Ovary (tissue), 9 donors: Measurements from ENCODE around the gene RGL1. TPM values are rescaled to one million over a fixed set of nuclear protein-coding genes. Genes with fewer than 3 reads are reported as not detected.

Source experiments
- DNase-seq, 5 donors: peaks; one replicate each; pipeline ENCODE4 v3.0.0-alpha.2; 2019 to 2020
- H3K27ac ChIP-seq, 2 donors: fragments of 200-600 bp; one replicate each; pipeline versions ENCODE4 v1.5.1 to v1.8.0; 2019 to 2022
- H3K27me3 ChIP-seq: fragments of 200-600 bp; one replicate; pipeline ENCODE4 v1.8.0; 2022
- H3K36me3 ChIP-seq: fragments of 200-600 bp; sonication (generic); one replicate; pipeline ENCODE4 v1.5.1; 2019
- H3K4me1 ChIP-seq: one replicate; pipeline ENCODE4 v1.8.1; 2013; ENCODE audit warnings: mild to moderate bottlenecking, moderate library complexity; ENCODE audit not compliant: insufficient read depth
- H3K4me3 ChIP-seq: fragments of 200-600 bp; sonication (generic); one replicate; pipeline ENCODE4 v1.5.1; 2017
- H3K9me3 ChIP-seq, 2 donors: fragments of 200-600 bp in 1 of 2; sonication (generic) in 1 of 2; one replicate each; pipeline versions ENCODE4 v1.5.1 to v1.8.1; 2013 to 2019; ENCODE audit warnings: mild to moderate bottlenecking in 1 of 2, moderate library complexity in 1 of 2
- CTCF ChIP-seq, 3 donors: fragments of 450-650 bp in 2 of 3; fragments of 200-600 bp in 1 of 3; IDR thresholded peaks; one replicate each; pipeline versions ENCODE4 v1.5.1 to v1.8.0; 2016 to 2022; ENCODE audit warnings: antibody characterized with exemption in 3 of 3, mild to moderate bottlenecking in 1 of 3
- EP300 ChIP-seq: sonication (generic); formaldehyde crosslinking; IDR thresholded peaks from one replicate; pipeline ENCODE4 v1.6.1; 2017; ENCODE audit warnings: antibody characterized with exemption
- POLR2A ChIP-seq: fragments of 450-650 bp; IDR thresholded peaks from one replicate; pipeline ENCODE4 v1.6.1; 2017; ENCODE audit warnings: antibody characterized with exemption, mild to moderate bottlenecking, moderate library complexity
- WGBS, 3 donors: extraction: QIAGEN DNeasy Blood & Tissue Kit in 1 of 3; methylation state at CpG; one replicate each; pipeline versions ENCODE4 v1.1.5 to v1.1.7; 2013 to 2017; 5-methylcytosine and 5-hydroxymethylcytosine counted together
- intact Hi-C, 4 donors: fragments of 100-400 bp; cut with DNase I; formaldehyde crosslinking; loops; one replicate each; pipeline versions ENCODE4 v1.11.0 to v1.15.1; 2022 to 2023
- polyA plus RNA-seq, 2 donors: library from polyadenylated mRNA; stranded (reverse); fragments of 200-250 nt in 1 of 2; fragments of 350-450 nt in 1 of 2; fragmentation: Illumina TruSeq in 1 of 2; extraction: RNeasy Lipid Tissue Mini Kit (QIAGEN cat#74804) in 1 of 2; gene quantifications; one replicate each; pipeline ENCODE4 v1.2.3, GENCODE V29; 2013 to 2014
- total RNA-seq, 7 donors: library from RNA; depleted of rRNA in 2 of 7; stranded (reverse); fragments of >200 nt in 2 of 7; fragmentation: NEBNext Ultra II Directional in 3 of 7; extraction: Animal tissue kit (Norgen Biotek cat#: 25700) in 3 of 7; gene quantifications; one replicate each; pipeline versions ENCODE4 v1.1.0 to v1.2.4, GENCODE V29; 2016 to 2023
- donor health status: DM: no; HTN: no; CAD: no; lungs with moderate emphysema.
- donor health status: DM: no; HTN: no; CAD: no.
- donor health status: Bipolar disorder and iron deficiency.
- donor health status: DM: yes; HTN: yes; CAD: no.
- donor health status: DM: no; HTN: no; CAD: no.
- donor health status: DM: yes; HTN: yes; CAD: no.

Gene RGL1
- total and polyA plus RNA-seq, 9 donors: 14.3 to 61.6 (median 25.7) TPM

GRCh38 chr1:183792300-183792699, 12.6 kb upstream of the RGL1 start:
- WGBS, 3 donors: 89 to 93% (median 89%) methylated on average over 2 of the region's 2 CpGs
- H3K4me1 ChIP-seq: peaks cover 3% of the 10 kb centered on the region
- TF ChIP-seq CTCF (IDR thresholded peaks at IDR 0.05) (no peak), EP300 (no peak), POLR2A (no peak)
- no peak for DNase-seq
- no peak overlapping the region for H3K27ac ChIP-seq
- no peaks in the 10 kb centered on the region for H3K9me3 ChIP-seq
- H3K4me3 ChIP-seq: no peak overlapping the region
- H3K27me3 ChIP-seq: no peaks in the 10 kb centered on the region
- no peaks in the 10 kb centered on the region for H3K36me3 ChIP-seq
- intact Hi-C loops: no loop called here

GRCh38 chr1:183794088-183794487, 10.8 kb upstream of the RGL1 start:
- H3K27me3 ChIP-seq: no peaks in the 10 kb centered on the region
- no peak overlapping the region for H3K27ac ChIP-seq
- TF ChIP-seq POLR2A (no peak), EP300 (no peak), CTCF (IDR thresholded peaks at IDR 0.05) (no peak)
- no peak for DNase-seq
- H3K4me3 ChIP-seq: no peak overlapping the region
- H3K4me1 ChIP-seq: peaks cover 3% of the 10 kb centered on the region
- WGBS, 3 donors: 56 to 72% (median 59%) methylated on average over 1 of the region's 1 CpG
- H3K9me3 ChIP-seq: no peaks in the 10 kb centered on the region
- intact Hi-C loops: no loop called here
- H3K36me3 ChIP-seq: no peaks in the 10 kb centered on the region

GRCh38 chr1:183800449-183800848, 4.5 kb upstream of the RGL1 start:
- no peak overlapping the region for H3K27ac ChIP-seq
- intact Hi-C loops: loop anchor here in 3 of 4 donors (10.0 kb wide), 3 partner anchors 74 to 114 kb away; no protein-coding TSS in a partner anchor
- H3K4me3 ChIP-seq: no peak overlapping the region
- no peaks in the 10 kb centered on the region for H3K9me3 ChIP-seq
- no peaks in the 10 kb centered on the region for H3K36me3 ChIP-seq
- 65 to 91% (median 90%) methylated on average over 1 of the region's 1 CpG for WGBS, 3 donors
- H3K4me1 ChIP-seq: peaks cover 2% of the 10 kb centered on the region
- H3K27me3 ChIP-seq: no peaks in the 10 kb centered on the region
- no peak for TF ChIP-seq EP300
- no peak for TF ChIP-seq POLR2A
- no peak for DNase-seq

- Histone ChIP-seq H3K27ac (no peak overlapping the region), H3K4me1 (peaks cover 3% of the 10 kb centered on the region), H3K4me3 (no peak overlapping the region), H3K9me3 (no peaks in the 10 kb centered on the region), H3K36me3 (no peaks in the 10 kb centered on the region), H3K27me3 (no peaks in the 10 kb centered on the region)
- WGBS, 3 donors: 98 to 100% (median 98%) methylated on average over 2 of the region's 2 CpGs
- DNase-seq: no peak
- intact Hi-C loops: loop anchor here in 3 of 4 donors (10.0 kb wide), 3 partner anchors 73 to 113 kb away; no protein-coding TSS in a partner anchor
- TF ChIP-seq EP300: no peak
- TF ChIP-seq CTCF (IDR thresholded peaks at IDR 0.05): no peak
- no peak for TF ChIP-seq POLR2A
These were observed 3.3 kb upstream of the RGL1 start for GRCh38 chr1:183801649-183802048.

- H3K36me3 ChIP-seq: no peaks in the 10 kb centered on the region
- H3K27me3 ChIP-seq: no peaks in the 10 kb centered on the region
- 15 to 28% (median 25%) methylated on average over 5 of the region's 5 CpGs for WGBS, 3 donors
- DNase-seq: peak in 4 of 5 donors; percentile 20 to 43 (median 34)
- peak overlapping the region in 1 of 2 donors; percentile 86 for H3K27ac ChIP-seq
- H3K9me3 ChIP-seq: no peaks in the 10 kb centered on the region
- intact Hi-C loops: loop anchor here in 3 of 4 donors (10.0 kb wide), 3 partner anchors 70 to 110 kb away; no protein-coding TSS in a partner anchor
- peak overlapping the region; percentile 54 for H3K4me3 ChIP-seq
- no peak for TF ChIP-seq EP300
- no peak for TF ChIP-seq CTCF (IDR thresholded peaks at IDR 0.05)
- no peak for TF ChIP-seq POLR2A
- peaks cover 11% of the 10 kb centered on the region for H3K4me1 ChIP-seq
These were observed 533 bp upstream of the RGL1 start for GRCh38 chr1:183804387-183804786.
